H9 (cell line): ENCODE data around the gene TNFAIP8L1. TPM values are rescaled to one million over a fixed set of nuclear protein-coding genes. Genes with fewer than 3 reads are reported as not detected.

Source experiments
- DNase-seq: peaks from one replicate; pipeline ENCODE4 v3.0.0-alpha.2; 2017
- H2AFZ ChIP-seq: one replicate; pipeline ENCODE4 v1.6.1; 2013; ENCODE audit warnings: mild to moderate bottlenecking, low read length, control low read depth, moderate library complexity
- H2AK5ac ChIP-seq: 2 replicates; pipeline ENCODE4 v1.6.1; 2013; ENCODE audit warnings: low read length, control low read depth, mixed read lengths; ENCODE audit not compliant: insufficient read length
- H2BK120ac ChIP-seq: one replicate; pipeline ENCODE4 v1.6.1; 2013; ENCODE audit warnings: low read depth, mild to moderate bottlenecking, low read length, control low read depth, inconsistent platforms; ENCODE audit not compliant: poor library complexity, severe bottlenecking
- H2BK12ac ChIP-seq: 2 replicates; pipeline ENCODE4 v1.6.1; 2013; ENCODE audit warnings: low read length, control low read depth, mixed read lengths, low read depth; ENCODE audit not compliant: insufficient read length
- H2BK15ac ChIP-seq: 2 replicates; pipeline ENCODE4 v1.6.1; 2013; ENCODE audit warnings: low read depth, low read length, control low read depth
- H2BK20ac ChIP-seq: one replicate; pipeline ENCODE4 v1.6.1; 2013; ENCODE audit warnings: low read depth, mild to moderate bottlenecking, low read length, control low read depth, inconsistent platforms; ENCODE audit not compliant: poor library complexity, severe bottlenecking
- H2BK5ac ChIP-seq: 2 replicates; pipeline ENCODE4 v1.6.1; 2013; ENCODE audit warnings: low read length, control low read depth, mixed read lengths; ENCODE audit not compliant: insufficient read length
- H3K14ac ChIP-seq: 2 replicates; pipeline ENCODE4 v1.6.1; 2013; ENCODE audit warnings: low read length, control low read depth; ENCODE audit not compliant: insufficient read depth
- H3K18ac ChIP-seq: 2 replicates; pipeline ENCODE4 v1.6.1; 2013; ENCODE audit warnings: low read depth, mild to moderate bottlenecking, mixed read lengths, low read length, control low read depth; ENCODE audit not compliant: insufficient read length
- H3K23ac ChIP-seq: 2 replicates; pipeline ENCODE4 v1.6.1; 2013; ENCODE audit warnings: low read length, control low read depth, mixed read lengths, low read depth; ENCODE audit not compliant: insufficient read length
- H3K23me2 ChIP-seq: 2 replicates; pipeline ENCODE4 v1.6.1; 2013; ENCODE audit warnings: low read depth, mild to moderate bottlenecking, mixed read lengths, low read length, control low read depth; ENCODE audit not compliant: insufficient read length, poor library complexity, severe bottlenecking
- H3K27ac ChIP-seq: 2 replicates; pipeline ENCODE4 v1.5.1; 2013; ENCODE audit warnings: low read length, control low read depth, mixed read lengths, low read depth; ENCODE audit not compliant: insufficient read length
- H3K27me3 ChIP-seq: 2 replicates; pipeline ENCODE4 v1.6.1; 2013; ENCODE audit warnings: low read length, control low read depth, inconsistent platforms; ENCODE audit not compliant: insufficient read depth
- H3K4ac ChIP-seq: 2 replicates; pipeline ENCODE4 v1.6.1; 2013; ENCODE audit warnings: low read depth, mild to moderate bottlenecking, control low read depth, inconsistent platforms, low read length, moderate library complexity
- H3K4me1 ChIP-seq: 2 replicates; pipeline ENCODE4 v1.6.1; 2013; ENCODE audit warnings: low read length, control low read depth, inconsistent platforms; ENCODE audit not compliant: insufficient read depth
- H3K4me2 ChIP-seq: 2 replicates; pipeline ENCODE4 v1.6.1; 2013; ENCODE audit warnings: low read length, control low read depth, mixed read lengths; ENCODE audit not compliant: insufficient read length, insufficient read depth
- H3K56ac ChIP-seq: 2 replicates; pipeline ENCODE4 v1.6.1; 2013; ENCODE audit warnings: low read depth, mild to moderate bottlenecking, mixed read lengths, low read length, control low read depth; ENCODE audit not compliant: insufficient read length
- H3K79me1 ChIP-seq: 2 replicates; pipeline ENCODE4 v1.6.1; 2013; ENCODE audit warnings: low read depth, mild to moderate bottlenecking, moderate library complexity, low read length, control low read depth, inconsistent platforms; ENCODE audit not compliant: insufficient read depth, poor library complexity, severe bottlenecking
- H3K79me2 ChIP-seq: 2 replicates; pipeline ENCODE4 v1.6.1; 2013; ENCODE audit warnings: low read length, control low read depth, inconsistent platforms; ENCODE audit not compliant: insufficient read depth
- H3K9ac ChIP-seq: 2 replicates; pipeline ENCODE4 v1.6.1; 2013; ENCODE audit warnings: low read length, control low read depth, mixed read lengths; ENCODE audit not compliant: insufficient read length; ENCODE audit errors: extremely low read depth
- H3K9me3 ChIP-seq: one replicate; pipeline ENCODE4 v1.6.1; 2013; ENCODE audit warnings: low read depth, low read length, inconsistent platforms; ENCODE audit not compliant: control insufficient read depth
- H3T11ph ChIP-seq: one replicate; pipeline ENCODE4 v1.6.1; 2013; ENCODE audit warnings: mild to moderate bottlenecking, low read length, control low read depth, inconsistent platforms
- H4K20me1 ChIP-seq: one replicate; pipeline ENCODE4 v1.6.1; 2013; ENCODE audit not compliant: control insufficient read depth, insufficient read length, insufficient read depth
- H4K5ac ChIP-seq: 2 replicates; pipeline ENCODE4 v1.6.1; 2013; ENCODE audit warnings: low read depth, mild to moderate bottlenecking, mixed read lengths, low read length, control low read depth; ENCODE audit not compliant: insufficient read length
- H4K8ac ChIP-seq: replicated peaks from 2 replicates; pipeline ENCODE4 v1.6.1; 2013; ENCODE audit warnings: low read length, control low read depth, mixed read lengths, low read depth; ENCODE audit not compliant: insufficient read length
- H4K91ac ChIP-seq: 2 replicates; pipeline ENCODE4 v1.6.1; 2013; ENCODE audit warnings: low read depth, mild to moderate bottlenecking, moderate library complexity, mixed read lengths, low read length, control low read depth; ENCODE audit not compliant: insufficient read length
- H3K27ac Mint-ChIP-seq, 3 experiments: 2 replicates in 2 of 3; 3 replicates in 1 of 3; pipeline ENCODE4 v1.8.0; 2020 to 2021; ENCODE audit warnings: mixed read lengths in 3 of 3, mild to moderate bottlenecking in 1 of 3, moderate library complexity in 1 of 3
- H3K27me3 Mint-ChIP-seq: 2 replicates; pipeline ENCODE4 v1.8.0; 2021; ENCODE audit warnings: low read depth, mild to moderate bottlenecking, moderate library complexity, mixed read lengths
- H3K36me3 Mint-ChIP-seq, 3 experiments: 2 replicates in 2 of 3; 3 replicates in 1 of 3; pipeline ENCODE4 v1.8.0; 2020 to 2021; ENCODE audit warnings: low read depth in 3 of 3, mixed read lengths in 3 of 3; ENCODE audit not compliant: insufficient read depth in 1 of 3
- H3K4me1 Mint-ChIP-seq, 2 experiments: 2 replicates each; pipeline ENCODE4 v1.8.0; 2020; ENCODE audit warnings: mixed read lengths in 2 of 2
- H3K4me3 Mint-ChIP-seq, 2 experiments: 2 replicates in 1 of 2; 3 replicates in 1 of 2; pipeline ENCODE4 v1.8.0; 2020 to 2021; ENCODE audit warnings: mild to moderate bottlenecking in 2 of 2, mixed read lengths in 2 of 2, moderate library complexity in 1 of 2
- H3K9me3 Mint-ChIP-seq, 2 experiments: 2 replicates in 1 of 2; 3 replicates in 1 of 2; pipeline ENCODE4 v1.8.0; 2020; ENCODE audit warnings: mild to moderate bottlenecking in 2 of 2, mixed read lengths in 2 of 2, moderate library complexity in 1 of 2
- CTCF ChIP-seq: fragments of 200-600 bp; sonication (generic); conservative IDR thresholded peaks from 3 replicates; pipeline ENCODE4 v1.8.0; 2021; ENCODE audit warnings: antibody characterized with exemption, mild to moderate bottlenecking
- WGBS: extraction: QIAGEN DNeasy Blood & Tissue Kit; methylation state at CpG from one replicate; pipeline ENCODE4 v1.1.7; 2013; ENCODE audit warnings: missing lambda C conversion rate, low lambda C conversion rate, mixed read lengths; ENCODE audit not compliant: insufficient read length; ENCODE audit errors: extremely low coverage; 5-methylcytosine and 5-hydroxymethylcytosine counted together
- total RNA-seq: library from RNA; stranded (reverse); gene quantifications from 2 replicates; pipeline ENCODE4 v1.2.1, GENCODE V29; 2021

Gene TNFAIP8L1
- total RNA-seq, 1 experiment from 2014 or later, result 4.2 TPM

- Histone ChIP-seq H3K79me2 (no peaks in the 10 kb centered on the region), H2BK12ac (no peak overlapping the region), H3K4me2 (peak overlapping the region; percentile 85), H3K27ac (no peak overlapping the region), H2BK120ac (no peak overlapping the region), H3K23ac (no peak overlapping the region), H4K5ac (no peak overlapping the region), H3K9me3 (no peaks in the 10 kb centered on the region), H3K4ac (no peak overlapping the region), H3T11ph (no peak overlapping the region), H3K18ac (no peak overlapping the region), H2AFZ (no peak overlapping the region), H3K79me1 (no peaks in the 10 kb centered on the region), H2BK20ac (no peak overlapping the region), H2BK15ac (no peak overlapping the region), H4K8ac (no peak overlapping the region), H3K9ac (no peak overlapping the region), H2BK5ac (no peak overlapping the region), H3K4me1 (no peaks in the 10 kb centered on the region), H4K20me1 (no peaks in the 10 kb centered on the region), H3K56ac (no peak overlapping the region), H3K14ac (no peak overlapping the region; the same call in 1 of the 2 replicates), H3K23me2 (peaks cover 11% of the 10 kb centered on the region), H4K91ac (no peak overlapping the region), H2AK5ac (no peak overlapping the region), H3K27me3 (no peaks in the 10 kb centered on the region; the same call in 1 of the 2 replicates)
- Mint-ChIP-seq H3K4me3 (peak overlapping the region; percentile 63 to 82), H3K36me3 (no peaks in the 10 kb centered on the region; a peak in 1 of 7 replicates), H3K4me1 (peaks cover 4 to 13% of the 10 kb centered on the region in 2 experiments; a peak in 3 of 4 replicates), H3K27me3 (peaks cover 60% of the 10 kb centered on the region), H3K9me3 (no peaks in the 10 kb centered on the region; a peak in 2 of 5 replicates), H3K27ac (no peak overlapping the region)
- no peak for TF ChIP-seq CTCF
- no CpG with 5 or more reads among the region's 17 CpGs for WGBS
- no peak for DNase-seq
Measured at GRCh38 chr19:4598712-4599111, 40.6 kb upstream of the TNFAIP8L1 start.
